Upper lobe of right lung (tissue), 1 donor: ENCODE data around the gene PRPF31. TPM values are rescaled to one million over a fixed set of nuclear protein-coding genes. Genes with fewer than 3 reads are reported as not detected.

Experiments
- ATAC-seq: fragments of 200-7000 bp; cut with Tn5 transposase; one replicate; pipeline ENCODE4 v1.9.1; 2020; ENCODE audit warnings: mild to moderate bottlenecking, moderate library complexity
- DNase-seq: peaks from one replicate; pipeline ENCODE4 v3.0.0-alpha.2; 2020
- H3K27ac ChIP-seq: fragments of 200-600 bp; one replicate; pipeline ENCODE4 v1.8.0; 2022
- H3K27me3 ChIP-seq: fragments of 200-600 bp; one replicate; pipeline ENCODE4 v1.8.0; 2022; ENCODE audit warnings: mild to moderate bottlenecking
- H3K36me3 ChIP-seq: fragments of 200-600 bp; one replicate; pipeline ENCODE4 v1.8.0; 2022
- H3K4me1 ChIP-seq: fragments of 200-600 bp; one replicate; pipeline ENCODE4 v1.8.0; 2022
- H3K4me3 ChIP-seq: fragments of 200-600 bp; one replicate; pipeline ENCODE4 v1.8.0; 2022; ENCODE audit warnings: mild to moderate bottlenecking
- H3K9me3 ChIP-seq: fragments of 200-600 bp; one replicate; pipeline ENCODE4 v1.8.0; 2022
- CTCF ChIP-seq: fragments of 200-600 bp; IDR thresholded peaks from one replicate; pipeline ENCODE4 v1.8.0; 2022; ENCODE audit warnings: antibody characterized with exemption
- intact Hi-C: fragments of 100-400 bp; cut with DNase I; formaldehyde crosslinking; loops from one replicate; pipeline ENCODE4 v1.11.0; 2022
- total RNA-seq: library from RNA; stranded (reverse); fragmentation: NEBNext Ultra II Directional; extraction: Animal tissue kit (Norgen Biotek cat#: 25700); gene quantifications from one replicate; pipeline ENCODE4 v1.2.1, GENCODE V29; 2021
- donor health status: DM: no; HTN: yes; CAD: no; lungs with severe emphysema.

Gene PRPF31
- total RNA-seq, 1 donor from 2014 or later, result 44.9 TPM

- H3K36me3 ChIP-seq, result no peaks in the 10 kb centered on the region
- peaks cover 4% of the 10 kb centered on the region for H3K4me1 ChIP-seq
- TF ChIP-seq CTCF, result peak; percentile 25
- ATAC-seq (peak; percentile 94), DNase-seq (peak; percentile 88)
- H3K27ac ChIP-seq, result peak within 1 kb of the TSS; percentile 56
- no peaks in the 10 kb centered on the region for H3K27me3 ChIP-seq
- no peaks in the 10 kb centered on the region for H3K9me3 ChIP-seq
- intact Hi-C loops, result no loop called here
- peak within 1 kb of the TSS; percentile 49 for H3K4me3 ChIP-seq
These were observed 57.2 kb downstream of the PRPF31 start, which contains the start of gene TMC4 for GRCh38 chr19:54172471-54173358. Gene TMC4, minus strand, starts transcription at chr19:54173160. Its CDS starts 43 bp downstream, at chr19:54173117.

GRCh38 chr19:54173359-54173699 is 57.8 kb downstream of the PRPF31 start:
- no peaks in the 10 kb centered on the region for H3K27me3 ChIP-seq
- DNase-seq (no peak), ATAC-seq (no peak)
- H3K4me3 ChIP-seq, result no peak overlapping the region
- intact Hi-C loops, result no loop called here
- TF ChIP-seq CTCF, result no peak
- H3K9me3 ChIP-seq, result no peaks in the 10 kb centered on the region
- peaks cover 1% of the 10 kb centered on the region for H3K4me1 ChIP-seq
- H3K27ac ChIP-seq, result no peak overlapping the region
- H3K36me3 ChIP-seq, result no peaks in the 10 kb centered on the region

GRCh38 chr19:54173951-54174834 is 58.6 kb downstream of the PRPF31 start:
- ATAC-seq (no peak), DNase-seq (no peak)
- Histone ChIP-seq H3K27ac (no peak overlapping the region), H3K4me1 (no peaks in the 10 kb centered on the region), H3K36me3 (no peaks in the 10 kb centered on the region), H3K27me3 (no peaks in the 10 kb centered on the region), H3K9me3 (no peaks in the 10 kb centered on the region), H3K4me3 (no peak overlapping the region)
- no peak for TF ChIP-seq CTCF
- intact Hi-C loops, result no loop called here

GRCh38 chr19:54178581-54179261 is 63.2 kb downstream of the PRPF31 start:
- TF ChIP-seq CTCF, result no peak
- no peak for DNase-seq
- Histone ChIP-seq H3K4me1 (no peaks in the 10 kb centered on the region), H3K36me3 (peaks cover 5% of the 10 kb centered on the region), H3K9me3 (no peaks in the 10 kb centered on the region), H3K27me3 (no peaks in the 10 kb centered on the region), H3K27ac (no peak overlapping the region), H3K4me3 (no peak overlapping the region)
- peak; percentile 80 for ATAC-seq
- intact Hi-C loops, result no loop called here

- ATAC-seq, result no peak
- Histone ChIP-seq H3K9me3 (no peaks in the 10 kb centered on the region), H3K36me3 (peaks cover 6% of the 10 kb centered on the region), H3K4me1 (no peaks in the 10 kb centered on the region), H3K27ac (no peak overlapping the region), H3K4me3 (no peak overlapping the region), H3K27me3 (no peaks in the 10 kb centered on the region)
- no peak for TF ChIP-seq CTCF
- intact Hi-C loops, result no loop called here
- no peak for DNase-seq
These were observed 63.8 kb downstream of the PRPF31 start for GRCh38 chr19:54179262-54179852.
